AG04449 (cell line): Measurements from ENCODE around the gene AKT1S1.

Experiments used
- CTCF ChIA-PET: fragments of 350-600 bp; formaldehyde crosslinking; extraction: SDS; loops from one replicate; lab custom pipeline; 2021; ENCODE audit warnings: antibody characterized with exemption; lab: Yijun Ruan, JAX
- POLR2A ChIA-PET: fragments of 400-600, 350-600 bp; formaldehyde crosslinking; extraction: SDS; loops from one replicate; lab custom pipeline; 2020; ENCODE audit warnings: antibody characterized with exemption, inconsistent platforms; lab: Yijun Ruan, JAX
- DNase-seq: peaks from one replicate; pipeline ENCODE4 v3.0.0-alpha.2; 2010; ENCODE audit warnings: low read depth, low spot score
- H3K4me3 ChIP-seq: 2 replicates; pipeline ENCODE4 v1.5.1; 2011; ENCODE audit warnings: low read depth, mild to moderate bottlenecking, control low read depth, low read length
- TF ChIP-seq, protein P1 (sequence below): IDR thresholded peaks from one replicate; pipeline ENCODE4 v1.5.1; 2011; ENCODE audit warnings: mild to moderate bottlenecking, moderate library complexity, low read length, control low read depth, inconsistent platforms; ENCODE audit not compliant: insufficient read depth; ENCODE audit errors: missing control alignments

The AKT1S1 gene

DNA sequence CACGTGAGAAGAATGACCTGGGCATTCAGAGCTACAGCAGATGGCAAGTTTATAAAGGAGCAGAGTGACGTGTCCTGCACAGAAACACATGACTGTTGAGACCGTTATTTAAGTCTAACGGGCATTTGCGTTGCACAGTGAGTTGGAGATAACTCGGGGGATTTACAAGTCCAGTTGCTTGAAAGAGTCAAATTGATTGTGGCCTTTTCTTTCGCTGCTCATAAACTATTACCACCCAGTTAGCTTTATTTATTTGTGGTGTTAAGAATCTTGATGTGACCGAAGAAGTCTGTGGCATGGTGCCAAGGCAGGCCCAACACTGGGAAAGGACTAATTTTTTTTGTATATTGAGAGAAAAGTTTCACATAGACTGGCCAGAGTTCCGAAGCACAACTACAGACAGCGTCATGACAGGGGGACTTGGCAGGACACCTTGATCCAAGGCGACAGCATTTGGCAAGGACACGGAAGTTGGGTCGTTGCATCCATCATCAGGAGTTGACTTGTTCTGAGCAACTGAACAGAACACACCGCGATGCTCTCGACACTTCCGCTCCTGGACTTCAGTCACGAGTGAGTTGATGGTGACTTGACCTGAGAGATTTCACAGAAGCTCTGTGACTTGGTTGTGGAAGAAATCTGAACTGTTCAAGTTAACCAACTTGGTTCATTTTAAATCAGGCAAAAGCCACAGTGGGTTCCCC is 38.1 kb downstream of the AKT1S1 start:
- ChIA-PET CTCF (interaction anchor here (1.0 kb wide), 1 partner anchor 12 kb away, joined by 4 read pairs; the partner anchor contains the start of gene PTOV1), POLR2A (no interaction called here)
- TF ChIP-seq, protein P1, sequence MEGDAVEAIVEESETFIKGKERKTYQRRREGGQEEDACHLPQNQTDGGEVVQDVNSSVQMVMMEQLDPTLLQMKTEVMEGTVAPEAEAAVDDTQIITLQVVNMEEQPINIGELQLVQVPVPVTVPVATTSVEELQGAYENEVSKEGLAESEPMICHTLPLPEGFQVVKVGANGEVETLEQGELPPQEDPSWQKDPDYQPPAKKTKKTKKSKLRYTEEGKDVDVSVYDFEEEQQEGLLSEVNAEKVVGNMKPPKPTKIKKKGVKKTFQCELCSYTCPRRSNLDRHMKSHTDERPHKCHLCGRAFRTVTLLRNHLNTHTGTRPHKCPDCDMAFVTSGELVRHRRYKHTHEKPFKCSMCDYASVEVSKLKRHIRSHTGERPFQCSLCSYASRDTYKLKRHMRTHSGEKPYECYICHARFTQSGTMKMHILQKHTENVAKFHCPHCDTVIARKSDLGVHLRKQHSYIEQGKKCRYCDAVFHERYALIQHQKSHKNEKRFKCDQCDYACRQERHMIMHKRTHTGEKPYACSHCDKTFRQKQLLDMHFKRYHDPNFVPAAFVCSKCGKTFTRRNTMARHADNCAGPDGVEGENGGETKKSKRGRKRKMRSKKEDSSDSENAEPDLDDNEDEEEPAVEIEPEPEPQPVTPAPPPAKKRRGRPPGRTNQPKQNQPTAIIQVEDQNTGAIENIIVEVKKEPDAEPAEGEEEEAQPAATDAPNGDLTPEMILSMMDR: no peak
- H3K4me3 ChIP-seq: no peak overlapping the region
- DNase-seq: no peak

DNA sequence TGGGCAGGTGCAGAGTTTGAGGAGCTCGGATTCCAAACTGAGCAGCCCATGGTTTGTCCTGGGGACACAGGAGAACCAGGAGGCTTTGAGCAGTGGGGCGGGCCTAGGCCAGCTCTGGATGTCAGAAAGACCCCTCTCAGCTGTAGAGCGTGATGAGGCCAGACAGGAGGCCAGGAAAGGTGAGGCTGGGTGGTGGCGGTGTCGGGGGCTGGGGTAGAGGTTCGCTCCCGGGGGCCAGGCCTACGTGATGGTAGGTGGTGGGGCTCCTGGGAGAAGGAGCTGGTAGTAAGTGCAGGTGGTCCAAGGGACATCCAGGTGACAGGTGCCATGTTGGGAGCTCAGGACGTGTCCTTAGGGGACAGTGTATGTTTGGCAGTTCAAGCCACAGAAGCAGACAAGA is 39.7 kb downstream of the AKT1S1 start:
- DNase-seq: no peak
- CTCF ChIA-PET: interaction anchor here (1.5 kb wide), 1 partner anchor 13 kb away, joined by 3 read pairs; no protein-coding TSS in a partner anchor
- POLR2A ChIA-PET: interaction anchor here (1.1 kb wide), 1 partner anchor 13 kb away, joined by 4 read pairs; the partner anchor contains the start of gene PTOV1
- TF ChIP-seq, protein P1: no peak
- H3K4me3 ChIP-seq: no peak overlapping the region

DNA sequence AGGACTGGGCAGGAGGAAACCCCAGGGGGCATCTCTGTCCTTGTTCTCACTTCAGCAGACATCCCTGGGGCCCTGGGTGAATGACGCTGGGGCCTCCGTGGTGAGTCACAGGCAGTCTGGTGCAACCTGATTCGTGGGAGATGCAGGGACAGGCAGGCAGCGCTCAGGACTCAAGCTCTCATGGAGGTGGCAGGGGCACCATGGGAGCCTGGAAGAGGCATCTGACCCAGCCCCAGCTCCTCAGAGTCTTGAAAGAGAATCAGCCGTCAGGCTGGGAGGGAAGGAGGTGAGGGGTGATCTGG is 40.2 kb downstream of the AKT1S1 start:
- CTCF ChIA-PET: interaction anchor here (1.5 kb wide), 1 partner anchor 12 kb away, joined by 3 read pairs; no protein-coding TSS in a partner anchor
- TF ChIP-seq, protein P1: no peak
- H3K4me3 ChIP-seq: no peak overlapping the region
- DNase-seq: no peak
- POLR2A ChIA-PET: interaction anchor here (1.1 kb wide), 1 partner anchor 14 kb away, joined by 4 read pairs; the partner anchor contains the start of gene PTOV1

DNA sequence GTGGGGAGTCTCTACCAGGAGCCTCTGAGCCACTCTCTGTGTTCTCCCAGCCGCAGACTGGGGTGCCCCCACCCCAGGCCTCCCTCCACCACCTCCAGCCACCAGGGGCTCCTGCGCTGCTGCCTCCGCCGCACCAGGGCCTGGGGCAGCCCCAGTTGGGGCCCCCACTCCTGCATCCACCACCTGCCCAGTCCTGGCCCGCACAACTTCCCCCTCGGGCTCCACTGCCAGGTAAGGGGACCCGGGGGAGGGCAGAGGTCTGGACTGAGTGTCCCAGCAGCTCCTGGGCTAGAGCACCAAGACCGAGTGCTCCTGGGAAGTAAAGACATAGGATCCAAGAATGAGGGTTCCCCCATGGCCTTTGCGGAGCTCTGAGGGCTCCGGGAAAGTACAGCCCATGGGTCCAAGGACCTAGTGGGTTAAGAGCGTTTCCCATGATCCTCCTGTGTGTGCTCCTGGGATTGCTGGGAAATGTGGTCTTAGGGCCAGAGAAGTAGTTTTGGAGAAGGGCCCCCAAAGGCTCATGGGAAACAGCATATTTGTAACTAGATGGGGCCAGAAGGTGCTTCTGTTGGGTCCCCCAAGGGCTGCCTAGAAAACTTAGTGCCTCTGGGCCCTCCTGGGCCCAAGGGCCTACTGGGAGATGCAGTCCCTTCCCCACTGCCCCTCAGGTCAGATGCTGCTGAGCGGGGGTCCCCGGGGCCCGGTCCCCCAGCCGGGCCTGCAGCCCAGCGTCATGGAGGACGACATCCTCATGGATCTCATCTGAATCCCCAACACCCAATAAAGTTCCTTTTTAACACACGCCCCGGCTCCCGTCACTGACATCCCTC is 40.8 kb downstream of the AKT1S1 start:
- ChIA-PET POLR2A (interaction anchor here (1.1 kb wide), 1 partner anchor 14 kb away, joined by 4 read pairs; the partner anchor contains the start of gene PTOV1), CTCF (interaction anchor here (1.5 kb wide), 1 partner anchor 12 kb away, joined by 3 read pairs; no protein-coding TSS in a partner anchor)
- H3K4me3 ChIP-seq: no peak overlapping the region
- DNase-seq: no peak
- TF ChIP-seq, protein P1: no peak

DNA sequence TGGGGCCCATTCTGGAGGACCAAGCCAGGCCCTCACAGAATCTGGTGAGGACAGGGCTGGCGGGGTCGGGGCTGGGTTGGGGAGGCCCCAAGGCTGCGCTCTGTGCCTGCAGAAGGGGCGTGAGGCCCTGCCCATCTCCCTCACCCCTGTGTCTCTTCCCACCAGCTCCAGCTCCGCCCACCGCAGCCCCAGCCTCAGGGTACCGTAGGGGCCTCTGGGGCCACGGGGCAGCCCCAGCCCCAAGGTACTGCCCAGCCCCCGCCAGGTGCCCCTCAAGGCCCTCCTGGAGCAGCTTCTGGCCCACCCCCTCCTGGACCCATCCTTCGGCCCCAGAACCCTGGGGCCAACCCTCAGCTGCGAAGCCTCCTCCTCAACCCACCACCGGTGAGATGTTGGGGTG is 41.6 kb downstream of the AKT1S1 start:
- TF ChIP-seq, protein P1: no peak
- no peak overlapping the region for H3K4me3 ChIP-seq
- POLR2A ChIA-PET: no interaction called here
- DNase-seq: no peak
- CTCF ChIA-PET: no interaction called here

DNA sequence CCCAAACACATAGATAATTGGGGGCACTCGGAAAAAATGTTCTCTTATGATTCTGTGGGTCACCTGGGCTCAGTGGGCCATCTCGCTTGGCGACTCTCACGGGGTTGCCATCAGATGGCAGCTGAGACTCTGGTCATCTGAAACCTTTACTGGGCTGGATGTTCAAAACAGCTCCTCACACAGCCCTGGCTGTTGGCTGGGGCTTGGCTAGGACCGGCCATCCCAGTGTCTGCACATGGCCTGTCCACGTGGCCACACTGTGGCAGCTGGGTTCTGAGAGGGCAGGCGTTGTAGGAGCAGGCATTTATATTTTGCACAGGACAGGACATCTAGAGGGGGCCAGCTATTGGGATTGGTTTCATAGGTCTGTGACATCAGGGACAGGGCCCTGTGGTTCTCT is 43.6 kb downstream of the AKT1S1 start:
- ChIA-PET CTCF (no interaction called here), POLR2A (no interaction called here)
- no peak for DNase-seq
- TF ChIP-seq, protein P1: no peak
- no peak overlapping the region for H3K4me3 ChIP-seq
